ENCODE data around the gene ANKEF1. TPM values are rescaled to one million over a fixed set of nuclear protein-coding genes. Genes with fewer than 3 reads are reported as not detected.

The ANKEF1 gene
- total RNA-seq: 9.0 TPM

DNA sequence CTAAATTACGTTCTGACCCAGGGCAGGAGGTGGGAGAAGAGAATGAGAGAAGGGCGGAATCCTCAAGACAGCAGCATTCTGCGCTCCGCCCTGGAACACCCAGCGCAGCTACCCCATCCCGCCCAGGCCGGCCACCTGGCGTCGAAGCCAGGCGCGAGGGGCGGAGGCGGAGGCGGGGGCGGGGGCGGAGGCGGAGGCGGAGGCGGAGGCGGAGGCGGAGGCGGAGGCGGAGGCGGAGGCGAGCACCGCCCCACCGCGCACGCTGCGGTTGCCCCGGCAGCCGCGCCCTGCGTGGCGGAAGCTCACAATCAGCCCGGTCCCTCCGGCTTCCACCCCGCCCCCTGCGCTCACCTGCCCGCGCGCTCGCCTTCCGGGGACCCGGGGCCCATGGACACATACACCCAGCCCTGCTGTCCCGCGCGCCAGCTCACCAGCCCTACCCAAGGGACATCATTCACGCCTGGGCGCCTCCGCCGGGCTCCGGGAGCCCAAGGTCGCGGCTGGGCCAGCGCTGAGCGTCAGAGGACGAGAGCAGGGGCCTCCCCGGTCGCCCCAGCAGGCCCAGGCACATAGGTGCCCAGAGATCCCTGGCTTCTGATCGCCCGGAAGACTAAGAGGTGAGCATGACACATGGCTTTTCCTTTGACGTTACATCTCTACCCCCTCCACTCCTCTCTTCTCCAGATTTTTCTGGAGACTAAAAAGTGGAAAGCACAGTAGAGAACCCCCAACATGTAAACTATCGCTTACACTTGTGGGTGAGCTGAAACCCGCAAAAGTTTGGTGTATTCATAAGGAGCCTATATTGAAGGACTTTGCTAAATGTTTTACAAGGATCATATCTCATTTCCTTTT lies at the start of gene ANKEF1:
Gene ANKEF1, plus strand, starts transcription at position 271 of the 855 bp plus-strand sequence. CDS start 3,315 bp downstream, outside the sequence.
- H3K27ac ChIP-seq: peak within 1 kb of the TSS in 1 of 2 donors; percentile 64
- H3K4me3 ChIP-seq: peak within 1 kb of the TSS; percentile 60 to 79
- TF ChIP-seq CTCF (IDR thresholded peaks at IDR 0.05): no peak
- H3K36me3 ChIP-seq: no peaks in the 10 kb centered on the region
- peak; percentile 20 to 76 for DNase-seq (ENCODE audit: low spot score in 2 of 2)
- no peaks in the 10 kb centered on the region for H3K4me1 ChIP-seq
- H3K9me3 ChIP-seq: no peaks in the 10 kb centered on the region
- no peaks in the 10 kb centered on the region for H3K27me3 ChIP-seq
- intact Hi-C loops (cut with DNase I): no loop called here

DNA sequence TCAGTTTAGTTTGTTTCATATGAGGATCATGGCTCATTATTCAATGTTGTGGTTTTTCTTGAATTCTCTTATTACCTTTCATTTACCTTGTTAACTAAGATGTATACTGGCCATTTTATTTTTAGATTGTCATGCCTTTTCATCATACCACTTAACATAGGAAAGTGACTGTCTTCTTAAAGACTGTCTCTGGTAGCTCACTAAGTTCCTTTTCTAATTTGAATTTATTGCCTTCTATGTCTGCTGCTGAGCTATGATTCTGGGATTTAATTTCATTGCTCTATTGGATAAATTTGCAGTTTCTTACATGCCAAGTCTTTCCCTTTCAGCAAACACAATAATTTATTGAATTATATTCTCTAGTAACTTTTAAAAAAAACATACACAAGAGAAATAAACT lies 49.5 kb upstream of the ANKEF1 start:
- H3K36me3 ChIP-seq: no peaks in the 10 kb centered on the region
- H3K27me3 ChIP-seq: no peaks in the 10 kb centered on the region
- H3K4me3 ChIP-seq: no peak overlapping the region
- no peak for DNase-seq (ENCODE audit: low spot score in 2 of 2)
- H3K27ac ChIP-seq: no peak overlapping the region
- no peaks in the 10 kb centered on the region for H3K9me3 ChIP-seq
- TF ChIP-seq CTCF (IDR thresholded peaks at IDR 0.05): no peak
- intact Hi-C loops (cut with DNase I): no loop called here
- H3K4me1 ChIP-seq: no peaks in the 10 kb centered on the region

DNA sequence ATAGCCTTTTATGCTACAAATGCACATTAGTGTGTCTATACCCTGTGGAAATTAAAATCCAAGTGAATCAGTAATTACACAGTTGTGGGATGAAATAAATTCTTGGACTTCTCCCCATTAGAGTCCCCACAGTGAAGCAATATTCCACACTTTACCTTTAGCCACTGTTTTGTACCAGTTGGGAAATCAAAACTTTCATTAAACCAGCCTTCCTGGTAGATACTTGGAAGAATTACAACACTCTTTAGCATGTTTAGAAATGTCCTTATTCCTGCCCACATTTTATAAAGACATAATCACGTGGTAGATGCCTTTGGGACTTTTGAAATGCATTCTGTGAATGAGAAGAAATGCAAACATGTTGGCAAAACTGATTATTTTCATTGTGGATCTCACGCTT lies 49.0 kb upstream of the ANKEF1 start:
- H3K36me3 ChIP-seq: no peaks in the 10 kb centered on the region
- H3K27ac ChIP-seq: no peak overlapping the region
- no peaks in the 10 kb centered on the region for H3K4me1 ChIP-seq
- no peak for DNase-seq (ENCODE audit: low spot score in 2 of 2)
- intact Hi-C loops (cut with DNase I): no loop called here
- H3K4me3 ChIP-seq: no peak overlapping the region
- H3K9me3 ChIP-seq: no peaks in the 10 kb centered on the region
- no peak for TF ChIP-seq CTCF (IDR thresholded peaks at IDR 0.05)
- no peaks in the 10 kb centered on the region for H3K27me3 ChIP-seq

DNA sequence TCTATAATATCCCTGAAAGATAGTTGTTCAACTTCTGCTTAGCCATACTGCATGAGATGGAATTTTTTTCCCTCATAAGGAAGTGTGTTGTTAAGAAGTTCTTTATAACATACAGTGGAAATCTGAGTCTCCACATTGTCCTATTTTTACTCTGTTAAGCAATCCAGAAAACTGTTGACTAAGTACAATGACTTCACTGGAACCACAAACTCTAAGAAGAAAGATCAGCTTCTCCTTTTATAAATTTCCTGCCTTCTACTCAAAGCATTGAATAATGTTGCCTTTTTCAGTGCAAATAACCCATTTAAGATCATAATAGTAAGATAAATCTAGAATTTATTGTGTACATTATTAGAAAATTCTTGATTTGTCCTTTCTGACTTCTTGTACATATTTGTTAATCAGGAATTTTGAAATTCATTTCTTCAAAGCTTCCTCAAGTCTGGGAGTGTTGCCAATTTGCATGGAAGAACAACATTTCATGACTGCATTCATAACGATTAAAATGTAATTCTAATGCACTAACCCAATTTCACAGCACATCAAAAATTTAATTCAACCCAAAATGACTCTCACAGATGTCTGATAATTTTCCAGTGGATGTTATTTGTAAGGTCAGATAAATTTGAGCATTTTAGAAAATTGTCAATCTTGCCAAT lies 45.6 kb upstream of the ANKEF1 start:
- H3K27me3 ChIP-seq: no peaks in the 10 kb centered on the region
- no peak overlapping the region for H3K4me3 ChIP-seq
- intact Hi-C loops (cut with DNase I): no loop called here
- H3K4me1 ChIP-seq: no peaks in the 10 kb centered on the region
- no peaks in the 10 kb centered on the region for H3K36me3 ChIP-seq
- DNase-seq (ENCODE audit: low spot score in 2 of 2): no peak
- no peak for TF ChIP-seq CTCF (IDR thresholded peaks at IDR 0.05)
- no peaks in the 10 kb centered on the region for H3K9me3 ChIP-seq
- peak overlapping the region; percentile 61 to 64 for H3K27ac ChIP-seq

- no peaks in the 10 kb centered on the region for H3K36me3 ChIP-seq
- H3K27me3 ChIP-seq: no peaks in the 10 kb centered on the region
- no peak overlapping the region for H3K27ac ChIP-seq
- DNase-seq (ENCODE audit: low spot score in 2 of 2): no peak
- no peaks in the 10 kb centered on the region for H3K4me1 ChIP-seq
- no peak for TF ChIP-seq CTCF (IDR thresholded peaks at IDR 0.05)
- intact Hi-C loops (cut with DNase I): no loop called here
- H3K4me3 ChIP-seq: no peak overlapping the region
- no peaks in the 10 kb centered on the region for H3K9me3 ChIP-seq
Observed at GRCh38 chr20:9993137-9993536, 41.6 kb upstream of the ANKEF1 start.

Measured in ascending aorta (tissue), 2 donors.